WTC11 (cell line): Measurements from ENCODE around the gene BPIFA3. TPM values are rescaled to one million over a fixed set of nuclear protein-coding genes. Genes with fewer than 3 reads are reported as not detected.

Experiments
- ATAC-seq: fragments of 200-7000 bp; cut with Tn5 transposase; 2 replicates; pipeline ENCODE4 v1.10.0; 2021; ENCODE audit warnings: mild to moderate bottlenecking, moderate library complexity
- CTCF ChIA-PET: fragments of 300-600 bp; sonication (Branson Sonifier 250); formaldehyde crosslinking; loops from one replicate; lab custom pipeline; 2021; ENCODE audit warnings: antibody characterized with exemption; lab: Charles Lee
- POLR2A ChIA-PET: fragments of 350-600 bp; sonication (Branson Sonifier 250); formaldehyde crosslinking; loops from one replicate; lab custom pipeline; 2021; ENCODE audit warnings: antibody characterized with exemption; lab: Charles Lee
- DNase-seq: peaks from one replicate; pipeline ENCODE4 v3.0.0; 2021; ENCODE audit warnings: low spot score
- H3K27ac Mint-ChIP-seq: 2 replicates; pipeline ENCODE4 v1.8.0; 2021; ENCODE audit warnings: mixed read lengths
- H3K27me3 Mint-ChIP-seq: 2 replicates; pipeline ENCODE4 v1.8.0; 2021; ENCODE audit warnings: low read depth, mild to moderate bottlenecking, moderate library complexity, mixed read lengths
- H3K36me3 Mint-ChIP-seq: 2 replicates; pipeline ENCODE4 v1.8.0; 2021; ENCODE audit warnings: mixed read lengths
- H3K4me1 Mint-ChIP-seq: 2 replicates; pipeline ENCODE4 v1.8.0; 2022; ENCODE audit warnings: mixed read lengths
- H3K4me3 Mint-ChIP-seq: 2 replicates; pipeline ENCODE4 v1.8.0; 2021; ENCODE audit warnings: mild to moderate bottlenecking, moderate library complexity, mixed read lengths
- H3K9me3 Mint-ChIP-seq: 2 replicates; pipeline ENCODE4 v1.8.0; 2021; ENCODE audit warnings: mixed read lengths
- ATF1 ChIP-seq: sonication (generic); formaldehyde crosslinking; IDR thresholded peaks from 2 replicates; pipeline ENCODE4 v1.8.1; 2023; ENCODE audit warnings: mild to moderate bottlenecking, moderate library complexity, missing genetic modification reagents
- CBFB ChIP-seq: sonication (generic); formaldehyde crosslinking; IDR thresholded peaks from 2 replicates; pipeline ENCODE4 v1.8.1; 2022; ENCODE audit warnings: mild to moderate bottlenecking, low read depth, missing genetic modification reagents
- GTF2I ChIP-seq: fragments of 250-450 bp; sonication (Bioruptor Pico); conservative IDR thresholded peaks from 2 replicates; pipeline ENCODE4 v1.4.0; 2021; ENCODE audit warnings: mild to moderate bottlenecking
- KAT7 ChIP-seq: sonication (generic); formaldehyde crosslinking; IDR thresholded peaks from 2 replicates; pipeline ENCODE4 v1.8.1; 2023; ENCODE audit warnings: missing genetic modification reagents, mild to moderate bottlenecking, borderline replicate concordance
- NFATC4 ChIP-seq: fragments of 250-450 bp; sonication (Bioruptor Pico); IDR thresholded peaks from 2 replicates; pipeline ENCODE4 v1.9.0; 2021; ENCODE audit warnings: mild to moderate bottlenecking
- NR1H2 ChIP-seq: sonication (generic); formaldehyde crosslinking; IDR thresholded peaks from 2 replicates; pipeline ENCODE4 v1.9.0; 2021; ENCODE audit warnings: mild to moderate bottlenecking, moderate library complexity, missing genetic modification reagents
- OVOL2 ChIP-seq: fragments of 250-450 bp; sonication (Bioruptor Pico); IDR thresholded peaks from 2 replicates; pipeline ENCODE4 v1.9.0; 2021; ENCODE audit warnings: mild to moderate bottlenecking, borderline replicate concordance
- TEAD1 ChIP-seq: sonication (generic); formaldehyde crosslinking; IDR thresholded peaks from 2 replicates; pipeline ENCODE4 v1.8.0; 2022; ENCODE audit warnings: mild to moderate bottlenecking, missing genetic modification reagents
- ZBTB21 ChIP-seq: sonication (generic); formaldehyde crosslinking; IDR thresholded peaks from 2 replicates; pipeline ENCODE4 v1.8.1; 2023; ENCODE audit warnings: mild to moderate bottlenecking, missing genetic modification reagents, borderline replicate concordance
- ZNF263 ChIP-seq: sonication (generic); formaldehyde crosslinking; IDR thresholded peaks from 2 replicates; pipeline ENCODE4 v1.8.1; 2022; ENCODE audit warnings: low read depth, mild to moderate bottlenecking, moderate library complexity, missing genetic modification reagents
- ZNF671 ChIP-seq: fragments of 250-450 bp; sonication (Bioruptor Pico); IDR thresholded peaks from 2 replicates; pipeline ENCODE4 v1.8.0; 2021; ENCODE audit warnings: mild to moderate bottlenecking
- total RNA-seq: library from RNA; stranded (reverse); gene quantifications from 3 replicates; pipeline ENCODE4 v1.2.3, GENCODE V29; 2021
- TF ChIP-seq, protein P1 (sequence below): sonication (generic); formaldehyde crosslinking; IDR thresholded peaks from 2 replicates; pipeline ENCODE4 v1.8.0; 2022; ENCODE audit warnings: mild to moderate bottlenecking, missing genetic modification reagents
- TF ChIP-seq, protein P2 (sequence below): fragments of 200-600 bp; IDR thresholded peaks from 2 replicates; pipeline ENCODE4 v1.8.0; 2022; ENCODE audit warnings: antibody characterized with exemption
- TF ChIP-seq, protein P3 (sequence below): fragments of 250-450 bp; sonication (Bioruptor Pico); IDR thresholded peaks from 2 replicates; pipeline ENCODE4 v1.9.0; 2021; ENCODE audit warnings: mild to moderate bottlenecking
- TF ChIP-seq, protein P4 (sequence below): sonication (generic); formaldehyde crosslinking; IDR thresholded peaks from 2 replicates; pipeline ENCODE4 v1.8.0; 2022; ENCODE audit warnings: mild to moderate bottlenecking, missing genetic modification reagents
- TF ChIP-seq, protein P5 (sequence below): sonication (generic); formaldehyde crosslinking; IDR thresholded peaks from 2 replicates; pipeline ENCODE4 v1.8.1; 2023; ENCODE audit warnings: mild to moderate bottlenecking, missing genetic modification reagents
- TF ChIP-seq, protein P6 (sequence below): sonication (generic); formaldehyde crosslinking; IDR thresholded peaks from 2 replicates; pipeline ENCODE4 v1.8.0; 2023; ENCODE audit warnings: missing genetic modification reagents, mild to moderate bottlenecking, borderline replicate concordance
- TF ChIP-seq, protein P7 (sequence below): fragments of 250-450 bp; sonication (Bioruptor Pico); IDR thresholded peaks from 2 replicates; pipeline ENCODE4 v1.9.0; 2021; ENCODE audit warnings: mild to moderate bottlenecking

The BPIFA3 gene
- total RNA-seq, 1 experiment from 2014 or later: not detected

DNA sequence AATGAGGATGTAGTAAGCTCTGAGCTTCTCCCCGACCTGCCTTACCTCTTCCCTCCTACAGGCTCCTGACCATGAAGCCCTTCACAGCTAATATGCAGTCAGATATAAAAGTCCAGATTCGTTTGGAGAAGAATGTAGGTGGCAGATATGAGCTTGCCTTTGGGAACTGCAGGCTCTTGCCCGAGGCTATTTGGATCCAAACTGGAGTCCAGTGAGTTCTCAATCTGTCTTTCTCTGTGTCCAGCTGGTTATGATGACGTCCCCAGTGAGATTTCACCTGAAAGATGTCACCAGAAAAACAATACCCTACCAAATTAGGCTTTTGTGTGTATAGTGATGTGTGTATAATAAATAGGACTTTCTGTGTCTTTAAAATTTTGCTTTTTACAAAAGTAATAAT lies 14.7 kb upstream of the BPIFA3 start:
- DNase-seq (no peak), ATAC-seq (no peak)
- no peaks in the 10 kb centered on the region for H3K9me3 Mint-ChIP-seq
- POLR2A ChIA-PET: interaction anchor here (0.6 kb wide), 1 partner anchor 26 kb away, joined by 4 read pairs; no protein-coding TSS in a partner anchor
- no peak overlapping the region for H3K4me3 Mint-ChIP-seq
- no peaks in the 10 kb centered on the region for H3K36me3 Mint-ChIP-seq
- H3K4me1 Mint-ChIP-seq: no peaks in the 10 kb centered on the region
- peaks cover 3% of the 10 kb centered on the region; the same call in 1 of the 2 replicates for H3K27me3 Mint-ChIP-seq
- TF ChIP-seq, protein P1, sequence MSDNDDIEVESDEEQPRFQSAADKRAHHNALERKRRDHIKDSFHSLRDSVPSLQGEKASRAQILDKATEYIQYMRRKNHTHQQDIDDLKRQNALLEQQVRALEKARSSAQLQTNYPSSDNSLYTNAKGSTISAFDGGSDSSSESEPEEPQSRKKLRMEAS (CRISPR knock-in tag): no peak
- TF ChIP-seq GTF2I (CRISPR knock-in tag): no peak
- TF ChIP-seq, all 79 proteins: peak for 0
- no peak overlapping the region for H3K27ac Mint-ChIP-seq
- CTCF ChIA-PET: interaction anchor here (0.6 kb wide), 1 partner anchor 13 kb away, joined by 4 read pairs; no protein-coding TSS in a partner anchor

DNA sequence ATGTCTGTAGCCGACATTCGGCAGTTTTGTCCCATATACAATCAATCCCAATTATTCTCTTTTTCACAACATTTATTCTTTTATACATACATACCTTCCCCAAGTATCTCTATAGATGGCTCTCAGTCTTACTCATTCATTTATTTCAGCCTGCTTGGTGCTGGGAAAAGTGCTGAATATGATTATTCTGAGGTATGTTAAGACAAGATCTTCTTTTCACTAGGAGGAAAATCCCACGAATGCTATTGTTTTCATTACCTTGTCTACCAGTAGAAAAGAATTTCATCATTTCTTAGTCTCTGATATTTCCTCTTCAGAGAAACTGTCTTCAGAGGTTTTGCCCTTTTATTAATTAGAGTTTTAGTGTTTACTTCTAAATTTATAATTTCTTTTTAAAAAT lies 13.7 kb upstream of the BPIFA3 start:
- DNase-seq: no peak
- TF ChIP-seq KAT7 (CRISPR knock-in tag) (no peak), CBFB (CRISPR knock-in tag) (no peak), ATF1 (CRISPR knock-in tag) (no peak)
- TF ChIP-seq, protein P2, sequence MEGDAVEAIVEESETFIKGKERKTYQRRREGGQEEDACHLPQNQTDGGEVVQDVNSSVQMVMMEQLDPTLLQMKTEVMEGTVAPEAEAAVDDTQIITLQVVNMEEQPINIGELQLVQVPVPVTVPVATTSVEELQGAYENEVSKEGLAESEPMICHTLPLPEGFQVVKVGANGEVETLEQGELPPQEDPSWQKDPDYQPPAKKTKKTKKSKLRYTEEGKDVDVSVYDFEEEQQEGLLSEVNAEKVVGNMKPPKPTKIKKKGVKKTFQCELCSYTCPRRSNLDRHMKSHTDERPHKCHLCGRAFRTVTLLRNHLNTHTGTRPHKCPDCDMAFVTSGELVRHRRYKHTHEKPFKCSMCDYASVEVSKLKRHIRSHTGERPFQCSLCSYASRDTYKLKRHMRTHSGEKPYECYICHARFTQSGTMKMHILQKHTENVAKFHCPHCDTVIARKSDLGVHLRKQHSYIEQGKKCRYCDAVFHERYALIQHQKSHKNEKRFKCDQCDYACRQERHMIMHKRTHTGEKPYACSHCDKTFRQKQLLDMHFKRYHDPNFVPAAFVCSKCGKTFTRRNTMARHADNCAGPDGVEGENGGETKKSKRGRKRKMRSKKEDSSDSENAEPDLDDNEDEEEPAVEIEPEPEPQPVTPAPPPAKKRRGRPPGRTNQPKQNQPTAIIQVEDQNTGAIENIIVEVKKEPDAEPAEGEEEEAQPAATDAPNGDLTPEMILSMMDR: no peak
- Mint-ChIP-seq H3K27me3 (peaks cover under 1% of the 10 kb centered on the region; the same call in 1 of the 2 replicates), H3K4me3 (no peak overlapping the region), H3K9me3 (no peaks in the 10 kb centered on the region), H3K27ac (no peak overlapping the region), H3K4me1 (no peaks in the 10 kb centered on the region), H3K36me3 (no peaks in the 10 kb centered on the region)
- ChIA-PET CTCF (no interaction called here), POLR2A (no interaction called here)
- ATAC-seq: no peak

DNA sequence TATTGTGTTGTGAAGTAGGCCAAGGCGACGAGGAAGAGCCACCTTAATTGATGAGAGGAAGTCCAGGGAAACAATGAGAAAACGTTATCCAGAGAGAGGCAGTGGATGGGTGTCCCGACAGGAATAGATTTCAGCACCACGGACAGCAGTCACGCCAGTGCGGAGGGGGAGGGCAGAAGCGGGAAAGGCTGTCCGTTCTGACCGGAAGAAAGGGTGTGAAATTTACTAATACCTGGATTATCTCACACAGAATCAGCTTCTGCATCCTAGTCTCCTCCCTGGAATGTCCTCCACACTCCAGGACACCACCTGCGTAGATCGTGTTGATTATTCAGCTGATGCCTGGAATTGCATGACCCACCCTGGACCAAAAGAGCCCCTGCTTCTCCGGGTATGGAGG lies 7.4 kb upstream of the BPIFA3 start:
- ATAC-seq (peak; percentile 67), DNase-seq (peak; percentile 87)
- H3K27ac Mint-ChIP-seq: no peak overlapping the region
- H3K36me3 Mint-ChIP-seq: no peaks in the 10 kb centered on the region
- ChIA-PET POLR2A (interaction anchor here (0.5 kb wide), 1 partner anchor 352 kb away, joined by 4 read pairs; no protein-coding TSS in a partner anchor), CTCF (no interaction called here)
- no peak overlapping the region for H3K4me3 Mint-ChIP-seq
- H3K27me3 Mint-ChIP-seq: peaks cover 4% of the 10 kb centered on the region
- H3K4me1 Mint-ChIP-seq: no peaks in the 10 kb centered on the region
- no peaks in the 10 kb centered on the region for H3K9me3 Mint-ChIP-seq
- TF ChIP-seq NFATC4 (CRISPR knock-in tag) (no peak), ZNF671 (CRISPR knock-in tag) (no peak), TEAD1 (CRISPR knock-in tag) (peak; percentile 71; the same call in 1 of the 2 replicates), ZNF263 (CRISPR knock-in tag) (no peak), NR1H2 (no peak), ZBTB21 (CRISPR knock-in tag) (peak; percentile 71; the same call in 1 of the 2 replicates), OVOL2 (no peak)
- TF ChIP-seq, protein P3, sequence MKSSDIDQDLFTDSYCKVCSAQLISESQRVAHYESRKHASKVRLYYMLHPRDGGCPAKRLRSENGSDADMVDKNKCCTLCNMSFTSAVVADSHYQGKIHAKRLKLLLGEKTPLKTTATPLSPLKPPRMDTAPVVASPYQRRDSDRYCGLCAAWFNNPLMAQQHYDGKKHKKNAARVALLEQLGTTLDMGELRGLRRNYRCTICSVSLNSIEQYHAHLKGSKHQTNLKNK: no peak
- TF ChIP-seq, protein P4, sequence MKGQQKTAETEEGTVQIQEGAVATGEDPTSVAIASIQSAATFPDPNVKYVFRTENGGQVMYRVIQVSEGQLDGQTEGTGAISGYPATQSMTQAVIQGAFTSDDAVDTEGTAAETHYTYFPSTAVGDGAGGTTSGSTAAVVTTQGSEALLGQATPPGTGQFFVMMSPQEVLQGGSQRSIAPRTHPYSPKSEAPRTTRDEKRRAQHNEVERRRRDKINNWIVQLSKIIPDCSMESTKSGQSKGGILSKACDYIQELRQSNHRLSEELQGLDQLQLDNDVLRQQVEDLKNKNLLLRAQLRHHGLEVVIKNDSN (CRISPR knock-in tag): no peak; the same call in 1 of the 2 replicates
- TF ChIP-seq, protein P5, sequence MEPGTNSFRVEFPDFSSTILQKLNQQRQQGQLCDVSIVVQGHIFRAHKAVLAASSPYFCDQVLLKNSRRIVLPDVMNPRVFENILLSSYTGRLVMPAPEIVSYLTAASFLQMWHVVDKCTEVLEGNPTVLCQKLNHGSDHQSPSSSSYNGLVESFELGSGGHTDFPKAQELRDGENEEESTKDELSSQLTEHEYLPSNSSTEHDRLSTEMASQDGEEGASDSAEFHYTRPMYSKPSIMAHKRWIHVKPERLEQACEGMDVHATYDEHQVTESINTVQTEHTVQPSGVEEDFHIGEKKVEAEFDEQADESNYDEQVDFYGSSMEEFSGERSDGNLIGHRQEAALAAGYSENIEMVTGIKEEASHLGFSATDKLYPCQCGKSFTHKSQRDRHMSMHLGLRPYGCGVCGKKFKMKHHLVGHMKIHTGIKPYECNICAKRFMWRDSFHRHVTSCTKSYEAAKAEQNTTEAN (CRISPR knock-in tag): no peak
- TF ChIP-seq, protein P6, sequence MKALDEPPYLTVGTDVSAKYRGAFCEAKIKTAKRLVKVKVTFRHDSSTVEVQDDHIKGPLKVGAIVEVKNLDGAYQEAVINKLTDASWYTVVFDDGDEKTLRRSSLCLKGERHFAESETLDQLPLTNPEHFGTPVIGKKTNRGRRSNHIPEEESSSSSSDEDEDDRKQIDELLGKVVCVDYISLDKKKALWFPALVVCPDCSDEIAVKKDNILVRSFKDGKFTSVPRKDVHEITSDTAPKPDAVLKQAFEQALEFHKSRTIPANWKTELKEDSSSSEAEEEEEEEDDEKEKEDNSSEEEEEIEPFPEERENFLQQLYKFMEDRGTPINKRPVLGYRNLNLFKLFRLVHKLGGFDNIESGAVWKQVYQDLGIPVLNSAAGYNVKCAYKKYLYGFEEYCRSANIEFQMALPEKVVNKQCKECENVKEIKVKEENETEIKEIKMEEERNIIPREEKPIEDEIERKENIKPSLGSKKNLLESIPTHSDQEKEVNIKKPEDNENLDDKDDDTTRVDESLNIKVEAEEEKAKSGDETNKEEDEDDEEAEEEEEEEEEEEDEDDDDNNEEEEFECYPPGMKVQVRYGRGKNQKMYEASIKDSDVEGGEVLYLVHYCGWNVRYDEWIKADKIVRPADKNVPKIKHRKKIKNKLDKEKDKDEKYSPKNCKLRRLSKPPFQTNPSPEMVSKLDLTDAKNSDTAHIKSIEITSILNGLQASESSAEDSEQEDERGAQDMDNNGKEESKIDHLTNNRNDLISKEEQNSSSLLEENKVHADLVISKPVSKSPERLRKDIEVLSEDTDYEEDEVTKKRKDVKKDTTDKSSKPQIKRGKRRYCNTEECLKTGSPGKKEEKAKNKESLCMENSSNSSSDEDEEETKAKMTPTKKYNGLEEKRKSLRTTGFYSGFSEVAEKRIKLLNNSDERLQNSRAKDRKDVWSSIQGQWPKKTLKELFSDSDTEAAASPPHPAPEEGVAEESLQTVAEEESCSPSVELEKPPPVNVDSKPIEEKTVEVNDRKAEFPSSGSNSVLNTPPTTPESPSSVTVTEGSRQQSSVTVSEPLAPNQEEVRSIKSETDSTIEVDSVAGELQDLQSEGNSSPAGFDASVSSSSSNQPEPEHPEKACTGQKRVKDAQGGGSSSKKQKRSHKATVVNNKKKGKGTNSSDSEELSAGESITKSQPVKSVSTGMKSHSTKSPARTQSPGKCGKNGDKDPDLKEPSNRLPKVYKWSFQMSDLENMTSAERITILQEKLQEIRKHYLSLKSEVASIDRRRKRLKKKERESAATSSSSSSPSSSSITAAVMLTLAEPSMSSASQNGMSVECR (CRISPR knock-in tag): peak; percentile 73; the same call in 1 of the 2 replicates
- TF ChIP-seq, protein P7, sequence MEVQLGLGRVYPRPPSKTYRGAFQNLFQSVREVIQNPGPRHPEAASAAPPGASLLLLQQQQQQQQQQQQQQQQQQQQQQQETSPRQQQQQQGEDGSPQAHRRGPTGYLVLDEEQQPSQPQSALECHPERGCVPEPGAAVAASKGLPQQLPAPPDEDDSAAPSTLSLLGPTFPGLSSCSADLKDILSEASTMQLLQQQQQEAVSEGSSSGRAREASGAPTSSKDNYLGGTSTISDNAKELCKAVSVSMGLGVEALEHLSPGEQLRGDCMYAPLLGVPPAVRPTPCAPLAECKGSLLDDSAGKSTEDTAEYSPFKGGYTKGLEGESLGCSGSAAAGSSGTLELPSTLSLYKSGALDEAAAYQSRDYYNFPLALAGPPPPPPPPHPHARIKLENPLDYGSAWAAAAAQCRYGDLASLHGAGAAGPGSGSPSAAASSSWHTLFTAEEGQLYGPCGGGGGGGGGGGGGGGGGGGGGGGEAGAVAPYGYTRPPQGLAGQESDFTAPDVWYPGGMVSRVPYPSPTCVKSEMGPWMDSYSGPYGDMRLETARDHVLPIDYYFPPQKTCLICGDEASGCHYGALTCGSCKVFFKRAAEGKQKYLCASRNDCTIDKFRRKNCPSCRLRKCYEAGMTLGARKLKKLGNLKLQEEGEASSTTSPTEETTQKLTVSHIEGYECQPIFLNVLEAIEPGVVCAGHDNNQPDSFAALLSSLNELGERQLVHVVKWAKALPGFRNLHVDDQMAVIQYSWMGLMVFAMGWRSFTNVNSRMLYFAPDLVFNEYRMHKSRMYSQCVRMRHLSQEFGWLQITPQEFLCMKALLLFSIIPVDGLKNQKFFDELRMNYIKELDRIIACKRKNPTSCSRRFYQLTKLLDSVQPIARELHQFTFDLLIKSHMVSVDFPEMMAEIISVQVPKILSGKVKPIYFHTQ (CRISPR knock-in tag): no peak
